ENCODE data around the gene DMD.

DNA sequence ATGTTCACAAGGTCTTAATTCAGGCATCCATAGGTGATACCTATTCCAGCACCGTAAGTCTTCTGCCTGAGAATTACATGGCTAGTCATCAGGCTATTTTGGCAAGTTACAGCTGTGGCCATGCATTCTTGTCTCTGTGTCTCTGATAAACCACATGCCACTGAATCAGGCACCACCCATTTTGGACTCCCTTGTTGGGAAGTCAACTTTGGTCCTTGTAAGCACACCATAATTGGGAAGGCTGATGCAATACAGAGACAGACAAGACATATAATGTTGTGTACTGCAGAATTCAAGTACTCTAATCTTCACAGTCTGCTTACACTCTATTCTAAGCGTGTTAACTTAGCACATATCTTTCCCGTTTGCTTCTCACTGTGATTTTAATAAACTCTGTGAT, 1655.8 kb downstream of the DMD start:
- TF ChIP-seq, protein P1, sequence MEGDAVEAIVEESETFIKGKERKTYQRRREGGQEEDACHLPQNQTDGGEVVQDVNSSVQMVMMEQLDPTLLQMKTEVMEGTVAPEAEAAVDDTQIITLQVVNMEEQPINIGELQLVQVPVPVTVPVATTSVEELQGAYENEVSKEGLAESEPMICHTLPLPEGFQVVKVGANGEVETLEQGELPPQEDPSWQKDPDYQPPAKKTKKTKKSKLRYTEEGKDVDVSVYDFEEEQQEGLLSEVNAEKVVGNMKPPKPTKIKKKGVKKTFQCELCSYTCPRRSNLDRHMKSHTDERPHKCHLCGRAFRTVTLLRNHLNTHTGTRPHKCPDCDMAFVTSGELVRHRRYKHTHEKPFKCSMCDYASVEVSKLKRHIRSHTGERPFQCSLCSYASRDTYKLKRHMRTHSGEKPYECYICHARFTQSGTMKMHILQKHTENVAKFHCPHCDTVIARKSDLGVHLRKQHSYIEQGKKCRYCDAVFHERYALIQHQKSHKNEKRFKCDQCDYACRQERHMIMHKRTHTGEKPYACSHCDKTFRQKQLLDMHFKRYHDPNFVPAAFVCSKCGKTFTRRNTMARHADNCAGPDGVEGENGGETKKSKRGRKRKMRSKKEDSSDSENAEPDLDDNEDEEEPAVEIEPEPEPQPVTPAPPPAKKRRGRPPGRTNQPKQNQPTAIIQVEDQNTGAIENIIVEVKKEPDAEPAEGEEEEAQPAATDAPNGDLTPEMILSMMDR (IDR thresholded peaks at IDR 0.05; ENCODE audit: low read depth, low read length) = no peak
- no peak for TF ChIP-seq EZH2phosphoT487 (IDR thresholded peaks at IDR 0.05; ENCODE audit: low read depth)

Data from OCI-LY3 (cell line).